NCI-H2029 treated with DMSO at 0.1 percent for 48 hours (cell line): ENCODE data around the gene TUBA1A.
"Not testable (repeated sequence)": the region's sequence is repeated elsewhere in the genome, so short reads cannot be mapped to it uniquely, and the experiment has no call there.

Experiments used
- DNase-seq: peaks from one replicate; lab custom pipeline; 2025; lab: John Stamatoyannopoulos, UW

TUBA1A gene

GRCh38 chr12:49201595-49202295 lies 12.9 kb upstream of the TUBA1A start:
- peak; percentile 90 for DNase-seq

GRCh38 chr12:49200919-49201594 lies 12.2 kb upstream of the TUBA1A start:
- peak; percentile 91 for DNase-seq

GRCh38 chr12:49198431-49199155 lies 9.7 kb upstream of the TUBA1A start:
- no peak for DNase-seq

GRCh38 chr12:49197256-49197655 lies 8.4 kb upstream of the TUBA1A start:
- DNase-seq, result no peak

- DNase-seq, result no peak
Measured at GRCh38 chr12:49195736-49196135, 6.9 kb upstream of the TUBA1A start.

DNA sequence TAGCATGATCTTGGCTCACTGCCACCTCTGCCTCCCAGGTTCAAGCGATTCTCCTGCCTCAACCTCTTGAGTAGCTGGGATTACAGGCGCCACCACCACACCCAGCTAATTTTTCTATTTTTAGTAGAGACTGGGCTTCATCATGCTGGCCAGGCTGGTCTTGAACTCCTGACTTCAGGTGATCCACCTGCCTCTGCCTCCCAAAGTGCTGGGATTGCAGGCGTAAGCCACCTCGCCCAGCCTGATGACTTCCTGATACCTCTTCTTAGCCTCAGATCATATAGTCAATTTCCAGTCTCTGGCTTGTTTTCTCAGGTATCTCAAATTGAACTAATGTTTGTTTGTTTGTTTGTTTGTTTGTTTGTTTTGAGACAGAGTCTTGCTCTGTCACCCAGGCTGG lies 4.9 kb upstream of the TUBA1A start:
- not testable (repeated sequence) for DNase-seq

- not testable (repeated sequence) for DNase-seq
Measured at GRCh38 chr12:49191498-49191897, 2.6 kb upstream of the TUBA1A start.

GRCh38 chr12:49190974-49191373 lies 2.1 kb upstream of the TUBA1A start:
- DNase-seq, result no peak

DNA sequence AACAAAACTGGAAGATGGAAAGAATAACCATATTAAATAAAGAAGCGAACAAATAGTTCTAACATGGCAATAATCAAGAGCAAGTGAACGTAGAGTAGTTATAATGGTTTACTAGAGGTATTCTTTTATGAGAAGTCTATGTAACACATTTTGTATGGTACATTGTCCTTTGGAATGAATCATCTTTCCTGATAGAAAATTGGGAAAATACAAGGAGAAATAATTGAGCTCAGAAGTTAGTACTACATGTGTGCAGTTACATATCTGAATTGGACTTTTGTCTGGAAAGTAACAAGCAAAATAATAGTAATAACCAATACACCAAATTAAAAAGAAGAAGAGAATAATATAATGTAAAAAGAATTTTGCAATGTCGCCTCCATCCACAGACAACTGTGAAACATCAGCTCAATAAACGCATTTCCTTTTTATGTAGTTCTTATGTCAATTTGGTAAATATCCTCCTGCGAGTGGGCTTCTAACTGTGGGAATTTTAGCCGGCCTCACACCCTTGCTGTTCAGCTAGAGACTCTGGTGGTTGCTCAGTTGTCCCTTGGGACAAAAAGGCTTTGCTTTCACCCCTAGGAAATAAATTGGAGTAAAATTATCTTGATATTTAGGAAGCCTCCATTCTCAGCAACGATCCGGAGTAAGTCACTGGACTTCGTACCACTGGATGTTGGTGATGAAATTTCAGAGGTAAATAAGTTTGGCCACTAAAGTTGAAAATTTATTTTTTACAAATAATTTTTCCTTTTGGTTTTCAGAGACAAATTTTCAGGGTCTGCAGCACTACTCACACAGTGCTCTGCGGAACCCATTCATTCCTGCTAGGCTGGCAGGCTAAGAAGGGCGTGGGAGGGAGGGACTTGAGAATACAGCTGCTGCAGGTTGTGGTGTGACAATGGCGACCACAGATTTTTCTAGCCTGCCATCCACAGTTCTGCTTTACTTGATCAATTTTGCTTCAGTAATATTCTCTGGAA lies 1.1 kb upstream of the TUBA1A start:
- no peak for DNase-seq

DNA sequence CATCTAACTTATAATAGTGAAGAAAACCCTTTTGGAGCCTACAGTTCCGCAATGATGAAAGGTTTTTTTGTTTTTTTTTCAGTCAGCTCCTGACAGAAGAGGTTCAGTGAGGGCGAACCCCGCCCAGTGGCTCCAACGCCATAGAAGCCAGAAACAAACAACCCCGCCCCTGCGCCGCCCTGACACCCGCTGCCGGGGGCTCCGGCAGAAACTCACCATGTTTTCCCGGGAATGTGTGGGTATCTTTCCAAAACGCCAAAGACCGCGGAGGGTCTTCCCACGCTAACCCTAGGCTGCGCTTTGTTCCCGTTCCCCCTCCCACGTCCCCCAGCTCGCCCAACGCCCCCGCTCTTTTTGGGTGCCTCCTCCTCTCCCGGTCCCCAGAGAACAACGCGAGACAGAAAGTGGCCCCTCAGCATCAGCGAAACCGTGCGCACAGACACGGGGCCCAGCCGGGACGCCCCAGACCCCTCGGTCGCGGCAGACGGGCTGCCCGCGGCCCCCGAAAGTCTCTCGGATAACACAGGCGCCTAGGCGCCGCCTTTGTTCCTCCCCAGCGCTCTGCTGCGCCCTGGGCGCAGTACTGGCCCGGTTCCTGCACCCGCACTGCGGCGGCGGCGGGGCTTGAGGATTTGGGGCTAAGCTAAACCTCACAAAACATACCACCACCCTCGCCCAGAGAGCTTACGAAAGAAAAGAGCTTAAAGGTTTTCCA lies 522 bp downstream of the TUBA1A start:
- DNase-seq, result peak; percentile 38

DNA sequence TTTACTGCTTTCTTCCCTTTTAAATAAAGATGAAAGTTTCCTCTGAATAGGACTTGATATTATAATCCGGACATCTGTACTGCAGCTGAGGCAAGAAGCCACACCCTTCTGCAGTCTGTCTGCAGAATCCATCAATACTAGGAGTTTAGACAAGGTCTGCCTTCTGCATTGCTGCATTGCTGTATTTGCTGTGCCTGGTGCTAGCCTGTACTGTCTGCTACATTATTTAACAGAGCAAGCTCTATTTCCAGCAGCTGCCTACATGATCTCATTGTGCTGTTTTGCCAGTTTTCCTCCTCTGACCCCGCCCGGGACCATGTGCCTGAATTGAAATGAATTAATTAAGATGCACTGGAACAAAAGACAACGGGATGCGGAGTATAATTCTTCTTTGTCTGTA lies 1.7 kb downstream of the TUBA1A start:
- DNase-seq, result peak; percentile 26

DNA sequence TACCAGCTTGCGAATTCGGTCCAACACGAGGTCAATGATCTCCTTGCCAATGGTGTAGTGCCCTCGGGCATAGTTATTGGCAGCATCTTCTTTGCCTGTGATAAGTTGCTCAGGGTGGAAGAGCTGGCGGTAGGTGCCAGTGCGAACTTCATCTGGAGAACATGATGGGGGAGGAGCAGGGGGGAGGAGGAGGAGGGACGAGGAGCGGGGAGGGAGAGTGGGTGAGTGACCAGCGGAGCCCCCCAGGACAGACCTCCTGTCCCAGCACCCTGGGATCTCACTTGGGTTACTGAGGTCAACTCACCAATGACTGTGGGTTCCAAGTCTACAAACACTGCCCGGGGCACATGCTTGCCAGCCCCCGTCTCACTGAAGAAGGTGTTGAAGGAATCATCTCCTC lies 2.6 kb downstream of the TUBA1A start:
- not testable (repeated sequence) for DNase-seq

GRCh38 chr12:49184697-49185096 lies 4.2 kb downstream of the TUBA1A start:
- not testable (repeated sequence) for DNase-seq

DNA sequence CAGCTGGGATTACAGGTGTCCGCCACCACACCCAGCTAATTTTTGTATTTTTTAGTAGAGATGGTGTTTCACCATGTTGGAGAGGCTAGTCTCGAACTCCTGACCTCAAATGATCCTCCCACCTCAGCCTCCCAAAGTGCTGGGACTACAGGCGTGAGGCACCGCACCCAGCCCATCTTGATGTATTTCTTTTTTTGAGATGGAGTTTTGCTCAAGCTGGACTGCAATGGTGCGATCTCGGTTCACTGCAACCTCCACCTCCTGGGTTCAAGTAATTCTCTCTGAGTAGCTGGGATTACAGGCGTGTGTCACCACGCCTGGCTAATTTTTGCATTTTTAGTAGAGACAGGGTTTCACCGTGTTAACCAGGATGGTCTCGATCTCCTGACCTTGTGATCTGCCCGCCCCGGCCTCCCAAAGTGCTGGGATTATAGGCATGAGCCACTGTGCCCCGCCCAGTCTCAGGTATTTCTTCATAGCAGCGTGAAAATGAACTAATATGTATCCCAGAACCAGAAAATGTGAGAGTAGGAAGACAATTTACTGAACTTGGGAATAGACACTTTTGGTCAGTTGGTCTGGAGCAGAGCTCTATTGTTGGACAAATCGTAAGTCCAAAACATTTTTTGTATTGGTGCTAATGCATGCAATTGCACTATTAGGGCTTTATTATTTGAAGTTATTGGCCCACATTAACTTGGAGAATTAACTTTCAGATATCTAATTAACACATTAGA lies 5.5 kb downstream of the TUBA1A start:
- DNase-seq, result not testable (repeated sequence)

GRCh38 chr12:49174218-49174617 lies 14.7 kb downstream of the TUBA1A start:
- DNase-seq, result no peak

DNA sequence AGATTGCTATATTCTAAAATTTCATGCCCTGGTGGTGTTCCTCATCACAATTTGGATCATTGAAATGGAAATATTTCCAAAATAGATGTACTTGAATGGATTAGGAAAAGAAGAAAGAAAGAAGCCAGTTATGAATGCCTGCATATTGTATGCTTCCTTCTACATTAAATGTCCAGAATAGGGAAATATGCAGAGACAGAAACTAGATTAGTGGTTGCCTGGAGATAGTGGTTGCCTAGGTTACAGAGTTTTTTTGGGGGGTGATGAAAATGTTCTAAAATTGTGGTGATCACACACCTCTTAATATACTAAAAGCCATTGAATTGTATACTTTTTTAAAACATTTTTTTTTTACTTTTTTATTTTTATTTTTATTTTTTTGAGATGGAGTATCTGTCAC lies 18.0 kb downstream of the TUBA1A start:
- DNase-seq, result no peak

DNA sequence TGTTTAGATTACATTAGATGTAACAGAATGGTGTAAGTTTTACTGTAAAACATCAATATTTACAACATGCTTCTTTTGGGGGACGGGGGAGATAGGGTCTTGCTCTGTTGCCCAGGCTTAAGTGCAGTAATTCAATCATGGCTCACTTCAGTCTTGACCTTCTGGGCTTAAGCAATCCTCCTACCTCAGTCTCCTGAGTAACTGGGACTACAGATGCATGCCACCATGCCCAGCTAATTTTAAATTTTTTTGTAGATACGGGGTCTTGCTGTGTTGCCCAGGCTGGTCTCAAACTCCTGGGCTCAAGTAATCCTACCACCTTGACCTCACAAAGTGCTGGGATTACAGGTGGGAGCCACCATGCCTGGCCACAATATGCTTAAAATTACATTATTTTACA lies 23.8 kb downstream of the TUBA1A start:
- DNase-seq, result no peak

DNA sequence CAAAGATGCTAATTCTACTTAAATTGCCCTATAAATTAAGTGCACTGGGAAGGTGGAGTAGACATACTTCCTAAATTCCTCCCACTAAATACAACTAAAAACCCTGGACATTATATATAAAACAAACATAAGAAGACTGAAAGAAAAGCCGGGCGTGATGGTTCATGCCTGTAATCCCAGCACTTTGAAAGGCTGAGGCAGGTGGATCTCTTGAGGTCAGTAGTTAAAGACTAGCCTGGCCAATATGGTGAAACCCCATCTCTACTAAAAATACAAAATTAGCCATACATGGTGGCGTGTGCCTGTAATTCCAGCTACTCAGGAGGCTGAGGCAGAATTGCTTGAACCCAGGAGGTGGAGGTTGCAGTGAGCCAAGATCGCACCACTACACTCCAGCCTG lies 27.0 kb downstream of the TUBA1A start:
- not testable (repeated sequence) for DNase-seq

GRCh38 chr12:49161092-49161795 lies 27.6 kb downstream of the TUBA1A start:
- DNase-seq, result no peak

- DNase-seq, result no peak
Measured at GRCh38 chr12:49160399-49160798, 28.5 kb downstream of the TUBA1A start.
